Uterus (tissue), 4 donors: ENCODE measurements around the gene STYXL1. TPM values are rescaled to one million over a fixed set of nuclear protein-coding genes. Genes with fewer than 3 reads are reported as not detected.

Experiments used
- DNase-seq, 2 donors: peaks; one replicate each; pipeline ENCODE4 v3.0.0-alpha.2; 2019 to 2020
- H3K27ac ChIP-seq, 2 donors: fragments of 200-600 bp; sonication (generic); 1 replicate in 1 of 2; 2 replicates in 1 of 2; pipeline ENCODE4 v1.5.1; 2016 to 2018
- H3K27me3 ChIP-seq, 2 donors: fragments of 200-600 bp; sonication (generic); one replicate each; pipeline ENCODE4 v1.5.1; 2018 to 2019; ENCODE audit warnings: control low read depth in 1 of 2
- H3K36me3 ChIP-seq, 2 donors: fragments of 200-600 bp; sonication (generic); one replicate each; pipeline ENCODE4 v1.5.1; 2019; ENCODE audit warnings: control low read depth in 1 of 2
- H3K4me1 ChIP-seq, 2 donors: fragments of 200-600 bp; sonication (generic); one replicate each; pipeline ENCODE4 v1.5.1; 2018 to 2019; ENCODE audit warnings: control low read depth in 1 of 2
- H3K4me3 ChIP-seq, 2 donors: fragments of 200-600 bp; sonication (generic); 1 replicate in 1 of 2; 2 replicates in 1 of 2; pipeline ENCODE4 v1.5.1; 2018 to 2019; ENCODE audit warnings: mild to moderate bottlenecking in 1 of 2
- H3K9me3 ChIP-seq, 2 donors: fragments of 200-600 bp; sonication (generic); one replicate each; pipeline ENCODE4 v1.5.1; 2019; ENCODE audit warnings: control low read depth in 1 of 2
- CTCF ChIP-seq, 4 experiments: fragments of 200-600 bp in 2 of 4; fragments of 450-650 bp in 2 of 4; sonication (generic) in 2 of 4; IDR thresholded peaks; one replicate each; pipeline ENCODE4 v1.5.1; 2016 to 2019; ENCODE audit warnings: antibody characterized with exemption in 4 of 4, mild to moderate bottlenecking in 2 of 4, moderate library complexity in 1 of 4
- POLR2A ChIP-seq, 2 donors: fragments of 450-650 bp; IDR thresholded peaks; one replicate each; pipeline ENCODE4 v1.6.1; 2016; ENCODE audit warnings: antibody characterized with exemption in 2 of 2, mild to moderate bottlenecking in 1 of 2, moderate library complexity in 1 of 2
- intact Hi-C: fragments of 100-400 bp; cut with DNase I; formaldehyde crosslinking; loops from one replicate; pipeline ENCODE4 v1.15.1; 2023; ENCODE audit warnings: low total_unique reads
- total RNA-seq, 4 donors: library from RNA; depleted of rRNA in 3 of 4; stranded (reverse); fragments of >200 nt in 3 of 4; gene quantifications; one replicate each; pipeline versions ENCODE4 v1.1.0 to v1.2.4, GENCODE V29; 2014 to 2023
- donor health status: DM: yes; HTN: yes; CAD: no.

The STYXL1 gene
- total RNA-seq, 4 donors from 2014 or later: 4.4 to 27.3 (median 14.1) TPM

GRCh38 chr7:75995052-75995471, 52.7 kb downstream of the STYXL1 start:
- H3K27ac ChIP-seq: peak overlapping the region; percentile 72 to 87
- H3K9me3 ChIP-seq: no peaks in the 10 kb centered on the region
- no peak for TF ChIP-seq CTCF (IDR thresholded peaks at IDR 0.05)
- no peak for TF ChIP-seq POLR2A (IDR thresholded peaks at IDR 0.05)
- no peaks in the 10 kb centered on the region for H3K36me3 ChIP-seq
- peak; percentile 38 to 50 for DNase-seq
- H3K4me1 ChIP-seq: no peaks in the 10 kb centered on the region
- H3K4me3 ChIP-seq: peak overlapping the region; percentile 71 to 94
- intact Hi-C loops: no loop called here
- H3K27me3 ChIP-seq: no peaks in the 10 kb centered on the region

GRCh38 chr7:75994388-75995051, 53.3 kb downstream of the STYXL1 start, which contains the start of gene TMEM120A:
Gene TMEM120A, minus strand, starts transcription at chr7:75994595. Its CDS starts 25 bp downstream, at chr7:75994570.
- Histone ChIP-seq H3K4me3 (peak within 1 kb of the TSS; percentile 71 to 94), H3K27me3 (no peaks in the 10 kb centered on the region), H3K4me1 (no peaks in the 10 kb centered on the region), H3K36me3 (no peaks in the 10 kb centered on the region), H3K27ac (peak within 1 kb of the TSS; percentile 87 to 90), H3K9me3 (no peaks in the 10 kb centered on the region)
- peak; percentile 95 to 97 for DNase-seq
- TF ChIP-seq POLR2A (IDR thresholded peaks at IDR 0.05) (peak; percentile 50 to 79), CTCF (IDR thresholded peaks at IDR 0.05) (peak in 3 of 4 experiments; percentile 18 to 40 (median 29))
- intact Hi-C loops: no loop called here

- Histone ChIP-seq H3K27me3 (no peaks in the 10 kb centered on the region), H3K4me1 (no peaks in the 10 kb centered on the region), H3K27ac (peak overlapping the region; percentile 87 to 90), H3K36me3 (no peaks in the 10 kb centered on the region), H3K4me3 (peak overlapping the region; percentile 71 to 94), H3K9me3 (no peaks in the 10 kb centered on the region)
- TF ChIP-seq POLR2A (IDR thresholded peaks at IDR 0.05) (no peak), CTCF (IDR thresholded peaks at IDR 0.05) (no peak)
- peak; percentile 71 to 79 for DNase-seq
- intact Hi-C loops: no loop called here
These were observed 54.0 kb downstream of the STYXL1 start for GRCh38 chr7:75993689-75994387.

GRCh38 chr7:75992083-75992755, 55.6 kb downstream of the STYXL1 start:
- no peak overlapping the region for H3K4me3 ChIP-seq
- H3K27ac ChIP-seq: peak overlapping the region in 1 of 2 donors; percentile 87
- no peaks in the 10 kb centered on the region for H3K27me3 ChIP-seq
- no peaks in the 10 kb centered on the region for H3K4me1 ChIP-seq
- no peaks in the 10 kb centered on the region for H3K9me3 ChIP-seq
- DNase-seq: peak in 1 of 2 donors; percentile 14
- TF ChIP-seq CTCF (IDR thresholded peaks at IDR 0.05) (no peak), POLR2A (IDR thresholded peaks at IDR 0.05) (no peak)
- intact Hi-C loops: no loop called here
- no peaks in the 10 kb centered on the region for H3K36me3 ChIP-seq
